Central memory CD4-positive, alpha-beta T cell (primary cell): ENCODE results near the gene PSMC2.
"Not testable (repeated sequence)": the region's sequence is repeated elsewhere in the genome, so short reads cannot be mapped to it uniquely, and the experiment has no call there.

Experiments
- DNase-seq: peaks from one replicate; pipeline ENCODE4 v3.0.0; 2022

PSMC2 gene

GRCh38 chr7:103379270-103379975, 32.0 kb downstream of the PSMC2 start:
- no peak for DNase-seq

GRCh38 chr7:103380395-103381191, 33.1 kb downstream of the PSMC2 start:
- no peak for DNase-seq

DNA sequence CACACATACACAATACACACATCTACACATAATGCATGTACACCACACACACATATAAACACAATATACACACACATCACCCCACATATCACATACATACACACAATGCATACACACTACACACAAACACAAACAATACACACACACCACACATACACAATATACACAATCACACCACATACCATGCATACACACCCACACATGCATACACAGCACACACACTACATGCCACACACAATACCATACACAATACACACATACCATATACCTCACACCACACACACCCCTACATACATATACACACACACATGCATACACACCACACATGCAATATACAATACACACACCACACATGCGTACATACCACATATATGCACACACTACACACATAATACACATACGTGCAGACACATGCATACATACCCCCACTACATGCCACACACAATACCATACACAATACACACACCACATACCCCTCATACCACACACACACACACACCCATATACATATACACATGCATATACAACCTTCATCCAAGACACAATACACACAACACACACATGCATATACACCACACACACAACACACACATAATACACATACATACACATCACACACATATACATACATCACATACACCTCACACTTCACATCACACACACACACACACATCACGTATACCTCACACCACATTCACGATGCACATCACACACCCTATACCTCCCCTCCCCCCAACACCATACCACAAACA, 34.0 kb downstream of the PSMC2 start:
- no peak for DNase-seq

DNA sequence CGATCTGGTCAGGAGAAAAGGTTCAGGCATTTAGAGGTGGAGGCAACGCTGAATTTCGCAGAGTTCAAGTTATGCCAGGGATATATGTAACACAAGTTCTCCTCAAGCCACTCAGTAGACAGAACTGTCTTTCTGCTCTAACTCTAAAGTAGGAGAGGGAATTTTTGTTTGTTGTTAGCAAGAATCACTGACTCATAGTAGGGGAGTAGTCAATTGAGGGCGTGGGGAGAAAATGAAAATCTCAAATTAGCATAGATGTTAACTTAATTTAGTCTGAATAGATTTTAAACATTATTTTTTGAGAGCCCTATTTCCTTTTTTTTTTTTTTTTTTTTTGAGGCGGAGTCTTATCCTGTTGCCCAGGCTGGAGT, 34.6 kb downstream of the PSMC2 start:
- DNase-seq, result no peak

DNA sequence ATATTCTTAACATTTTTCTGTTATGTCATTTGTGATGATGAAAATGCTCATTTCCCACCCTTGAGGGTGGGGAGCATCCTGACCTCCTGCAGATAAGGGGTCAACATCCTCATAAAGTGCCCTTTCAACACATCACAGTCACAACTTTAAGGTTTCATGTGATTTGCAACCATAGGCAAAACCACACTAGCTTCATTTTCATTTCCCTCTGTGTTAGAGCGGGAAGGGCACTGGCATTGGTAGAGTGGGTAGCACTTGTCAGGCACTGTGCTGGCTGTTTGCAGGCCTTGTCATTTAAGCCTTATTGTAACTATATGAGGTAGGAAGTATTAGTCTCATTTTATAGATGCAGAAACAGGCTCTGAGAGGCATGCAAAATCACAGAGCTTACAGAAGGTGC, 39.8 kb downstream of the PSMC2 start:
- DNase-seq, result no peak

- DNase-seq, result no peak
These were observed 41.2 kb downstream of the PSMC2 start for GRCh38 chr7:103388469-103389140.

GRCh38 chr7:103389263-103389662, 41.8 kb downstream of the PSMC2 start:
- no peak for DNase-seq

DNA sequence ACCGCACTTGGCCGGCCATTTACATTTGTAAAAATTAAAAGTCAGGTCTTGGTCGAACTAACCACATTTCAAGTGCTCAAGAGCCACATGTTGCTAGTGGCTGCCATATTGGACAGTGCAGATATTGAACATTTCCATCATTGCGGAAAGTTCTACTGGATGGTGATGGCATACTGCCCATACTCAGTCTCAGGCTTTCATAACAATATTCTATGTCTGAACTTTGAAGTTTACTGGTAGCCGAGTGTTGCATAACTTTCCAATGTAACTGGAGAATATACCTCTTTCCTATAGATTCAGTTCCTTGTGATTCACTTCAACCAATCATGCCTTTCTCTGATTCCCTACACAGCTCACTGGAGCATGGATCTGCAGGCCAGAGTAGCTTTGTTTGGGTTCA, 43.7 kb downstream of the PSMC2 start:
- DNase-seq, result no peak

DNA sequence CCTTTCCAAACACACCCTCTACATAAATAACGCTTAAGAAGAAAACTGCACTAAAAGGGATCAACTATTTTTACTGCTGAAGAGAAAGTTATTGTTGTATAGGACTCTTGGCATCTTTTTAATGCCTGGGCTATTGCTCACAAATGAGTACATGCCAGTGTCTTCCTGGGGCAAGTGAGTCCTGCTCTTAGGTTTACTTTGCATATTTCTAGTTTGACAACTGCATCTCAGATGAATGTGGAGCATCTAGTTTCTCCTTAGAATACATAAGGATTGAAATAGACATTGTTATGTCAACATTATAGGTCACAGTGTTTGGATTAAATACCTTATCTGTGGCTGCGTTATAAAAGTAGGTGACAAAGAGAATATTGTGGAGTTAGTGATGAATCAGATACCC, 44.5 kb downstream of the PSMC2 start:
- DNase-seq, result no peak

DNA sequence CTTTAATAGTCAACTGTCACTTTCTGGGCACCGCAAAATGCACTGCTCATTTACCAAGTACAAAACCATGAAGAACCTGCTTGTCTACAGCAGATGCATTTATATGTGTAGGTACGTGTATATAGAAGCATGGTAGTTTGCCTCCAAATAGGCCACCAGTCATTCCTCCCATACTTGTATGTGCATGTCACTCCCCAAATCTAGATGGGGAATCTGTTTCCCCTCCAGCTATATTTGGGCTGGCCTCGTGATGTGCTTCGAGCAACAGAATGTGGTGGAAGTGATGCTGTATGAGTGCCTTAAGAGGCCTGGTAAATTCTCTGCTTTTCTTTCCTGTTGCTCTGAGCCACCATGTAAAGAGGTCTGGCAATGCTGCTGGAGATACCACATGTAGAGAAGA, 47.1 kb downstream of the PSMC2 start:
- DNase-seq, result no peak

DNA sequence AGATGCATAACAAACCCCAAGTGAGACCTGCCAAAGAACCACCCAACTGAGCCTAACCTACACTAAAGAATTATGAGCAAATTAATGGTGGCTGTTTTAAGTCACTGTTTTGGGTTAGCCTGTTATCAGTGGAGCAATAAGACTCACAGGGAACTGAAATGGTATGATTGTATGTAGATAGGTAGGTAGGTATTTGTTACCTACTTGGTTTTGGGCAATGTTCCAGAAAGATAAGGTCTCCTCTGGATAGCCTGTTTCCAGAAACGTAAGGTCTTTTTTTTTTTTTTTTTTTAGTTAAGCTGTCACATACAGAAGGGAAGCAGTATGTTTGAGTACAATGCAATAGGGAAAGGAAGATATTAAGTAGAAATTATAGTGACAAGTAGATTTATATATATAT, 47.6 kb downstream of the PSMC2 start:
- no peak for DNase-seq

DNA sequence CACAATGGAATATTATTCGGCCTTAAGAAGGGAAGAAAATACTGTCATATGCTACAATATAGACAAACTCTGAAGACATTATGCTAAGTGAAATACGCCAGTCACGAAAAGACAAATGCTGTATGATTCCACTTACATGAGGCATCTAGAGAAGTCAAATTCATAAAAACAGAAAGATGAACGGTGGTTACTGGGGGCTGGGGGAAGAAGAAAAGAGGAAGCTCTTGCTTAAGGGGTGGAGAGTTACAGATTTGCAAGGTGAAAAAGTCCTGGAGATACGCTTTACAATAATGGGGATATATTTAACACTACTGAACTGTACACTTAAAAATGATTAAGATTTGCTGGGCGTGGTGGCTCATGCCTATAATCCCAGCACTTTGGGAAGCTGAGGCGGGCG, 49.0 kb downstream of the PSMC2 start:
- no peak for DNase-seq

DNA sequence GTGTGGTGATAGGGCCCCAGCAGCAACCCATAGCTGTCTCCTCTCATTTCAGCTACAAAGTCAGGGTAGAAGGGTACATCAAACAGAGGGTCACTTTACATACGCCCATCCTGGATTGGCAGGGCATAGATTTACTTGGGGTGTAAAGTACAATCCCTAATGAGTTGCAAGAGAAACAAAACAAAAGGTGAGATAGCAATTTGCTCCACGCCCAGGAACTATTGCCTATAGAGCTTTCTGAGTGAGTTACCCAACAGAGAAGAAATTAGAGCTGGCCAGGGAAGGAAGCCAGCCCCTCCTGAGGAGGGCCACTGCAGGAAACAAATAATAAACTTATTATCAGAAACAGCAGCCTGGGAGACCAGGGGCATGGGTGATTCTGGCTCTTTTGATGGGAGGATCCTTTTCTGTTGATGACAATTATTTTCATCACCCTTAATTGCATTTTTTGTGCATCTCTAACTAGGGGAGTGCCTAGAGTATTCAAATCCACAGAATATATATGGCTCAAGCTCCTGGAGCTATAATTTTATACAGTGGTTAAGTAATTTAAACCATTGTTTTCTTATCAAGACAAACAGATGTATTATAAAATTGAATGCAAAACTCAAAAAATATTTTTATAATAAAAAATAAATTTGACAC, 51.2 kb downstream of the PSMC2 start:
- DNase-seq, result no peak

- not testable (repeated sequence) for DNase-seq
These were observed 52.2 kb downstream of the PSMC2 start for GRCh38 chr7:103399687-103400086.

GRCh38 chr7:103405789-103406613, 58.6 kb downstream of the PSMC2 start:
- DNase-seq, result not testable (repeated sequence)

DNA sequence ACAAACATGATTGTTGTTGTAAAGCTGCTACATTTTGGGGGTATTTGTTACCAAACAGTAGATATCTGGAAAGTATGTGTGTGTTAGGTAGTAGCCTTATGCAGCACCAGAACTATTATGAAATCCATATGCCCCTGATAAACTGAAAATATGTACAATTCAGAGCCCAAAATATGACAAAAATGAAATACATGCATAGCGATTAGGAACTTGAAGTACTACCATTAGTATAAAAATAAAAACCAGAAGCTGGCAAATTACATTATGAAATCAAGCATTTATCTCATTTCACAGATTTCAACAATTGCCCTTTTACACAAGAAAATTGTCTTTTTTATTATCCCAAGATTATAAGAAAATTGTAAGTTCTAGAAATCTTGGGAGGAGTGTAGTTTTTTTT, 64.7 kb downstream of the PSMC2 start:
- no peak for DNase-seq

- no peak for DNase-seq
These were observed 66.0 kb downstream of the PSMC2 start for GRCh38 chr7:103413407-103413806.

GRCh38 chr7:103418241-103418640, 70.8 kb downstream of the PSMC2 start:
- DNase-seq, result no peak
